CD14-positive monocyte (primary cell): Measurements from ENCODE around the gene ANO7. TPM values are rescaled to one million over a fixed set of nuclear protein-coding genes. Genes with fewer than 3 reads are reported as not detected.

Experiments used
- DNase-seq, 3 donors: peaks; one replicate each; pipeline ENCODE4 v3.0.0-alpha.2; 2011 to 2022
- H2AFZ ChIP-seq: 2 replicates; pipeline ENCODE4 v1.6.0; 2012; ENCODE audit warnings: mild to moderate bottlenecking, low read depth, low read length, inconsistent platforms; ENCODE audit not compliant: insufficient read depth, poor library complexity, severe bottlenecking
- H3K27ac ChIP-seq, 2 donors: 1 replicate in 1 of 2; 2 replicates in 1 of 2; pipeline ENCODE4 v1.5.1; 2012 to 2013; ENCODE audit warnings: low read length in 2 of 2, control low read depth in 1 of 2, inconsistent platforms in 1 of 2, low read depth in 1 of 2, mild to moderate bottlenecking in 1 of 2
- H3K27me3 ChIP-seq, 2 donors: one replicate each; pipeline versions ENCODE4 v1.6.0 to v1.6.1; 2011 to 2013; ENCODE audit warnings: low read length in 2 of 2; ENCODE audit not compliant: control insufficient read depth in 2 of 2, insufficient read depth in 2 of 2
- H3K36me3 ChIP-seq, 2 donors: replicated peaks in 1 of 2; 1 replicate in 1 of 2; 2 replicates in 1 of 2; pipeline versions ENCODE4 v1.5.1 to v1.6.1; 2012 to 2013; ENCODE audit warnings: low read length in 2 of 2, control low read depth in 1 of 2, inconsistent platforms in 1 of 2, mild to moderate bottlenecking in 1 of 2; ENCODE audit not compliant: insufficient read depth in 2 of 2, control insufficient read depth in 1 of 2
- H3K4me1 ChIP-seq, 2 donors: 1 replicate in 1 of 2; 2 replicates in 1 of 2; pipeline versions ENCODE4 v1.5.1 to v1.6.1; 2012 to 2013; ENCODE audit warnings: low read length in 2 of 2, control low read depth in 1 of 2, inconsistent platforms in 1 of 2, mild to moderate bottlenecking in 1 of 2, moderate library complexity in 1 of 2; ENCODE audit not compliant: insufficient read depth in 2 of 2, control insufficient read depth in 1 of 2
- H3K4me2 ChIP-seq: replicated peaks from 2 replicates; pipeline ENCODE3; 2012; ENCODE audit warnings: low read length, moderate library complexity, mild to moderate bottlenecking; ENCODE audit not compliant: poor library complexity, severe bottlenecking; ENCODE audit errors: extremely low read depth
- H3K4me3 ChIP-seq, 3 experiments: fragments of 200-600 bp in 1 of 3; sonication (generic) in 1 of 3; replicated peaks in 1 of 3; 1 replicate in 2 of 3; 2 replicates in 1 of 3; pipeline ENCODE4 v1.5.1; 2011 to 2013; ENCODE audit warnings: low read length in 3 of 3, mild to moderate bottlenecking in 3 of 3, control low read depth in 2 of 3, low read depth in 2 of 3, inconsistent platforms in 1 of 3, moderate library complexity in 1 of 3
- H3K79me2 ChIP-seq: 2 replicates; pipeline ENCODE4 v1.6.0; 2012; ENCODE audit warnings: mild to moderate bottlenecking, control low read depth, inconsistent platforms, low read length, moderate library complexity; ENCODE audit not compliant: insufficient read depth
- H3K9ac ChIP-seq: 2 replicates; pipeline ENCODE4 v1.6.0; 2017; ENCODE audit warnings: low read length, mild to moderate bottlenecking; ENCODE audit not compliant: insufficient read depth, poor library complexity, severe bottlenecking
- H3K9me3 ChIP-seq, 2 donors: replicated peaks in 1 of 2; 1 replicate in 1 of 2; 2 replicates in 1 of 2; pipeline versions ENCODE4 v1.5.1 to v1.6.1; 2012 to 2013; ENCODE audit warnings: low read length in 2 of 2, control low read depth in 1 of 2; ENCODE audit not compliant: control insufficient read depth in 1 of 2, insufficient read depth in 1 of 2
- H4K20me1 ChIP-seq: 2 replicates; pipeline ENCODE4 v1.6.0; 2012; ENCODE audit warnings: mild to moderate bottlenecking, low read length, control low read depth, moderate library complexity; ENCODE audit not compliant: insufficient read depth
- H3K27ac Mint-ChIP-seq, 7 donors: one replicate each; pipeline ENCODE4 v1.8.0; 2020; ENCODE audit warnings: mild to moderate bottlenecking in 7 of 7, mixed read lengths in 7 of 7, moderate library complexity in 6 of 7, inconsistent platforms in 2 of 7
- H3K27me3 Mint-ChIP-seq, 3 donors: one replicate each; pipeline ENCODE4 v1.8.0; 2021 to 2022; ENCODE audit warnings: low read depth in 3 of 3, mild to moderate bottlenecking in 3 of 3, mixed read lengths in 3 of 3, moderate library complexity in 3 of 3, inconsistent platforms in 1 of 3
- H3K36me3 Mint-ChIP-seq, 2 donors: one replicate each; pipeline ENCODE4 v1.8.0; 2020; ENCODE audit warnings: mixed read lengths in 2 of 2, inconsistent platforms in 1 of 2, mild to moderate bottlenecking in 1 of 2
- H3K4me1 Mint-ChIP-seq: one replicate; pipeline ENCODE4 v1.8.0; 2020; ENCODE audit warnings: mild to moderate bottlenecking, mixed read lengths
- H3K4me3 Mint-ChIP-seq, 2 donors: one replicate each; pipeline ENCODE4 v1.8.0; 2020; ENCODE audit warnings: mild to moderate bottlenecking in 2 of 2, mixed read lengths in 2 of 2, moderate library complexity in 1 of 2
- H3K9me3 Mint-ChIP-seq, 7 donors: one replicate each; pipeline ENCODE4 v1.8.0; 2020 to 2022; ENCODE audit warnings: mixed read lengths in 7 of 7, mild to moderate bottlenecking in 6 of 7, moderate library complexity in 6 of 7, inconsistent platforms in 2 of 7
- WGBS: methylation state at CpG from one replicate; pipeline ENCODE4 v1.1.5; 2013; ENCODE audit warnings: missing lambda C conversion rate; ENCODE audit not compliant: insufficient coverage; 5-methylcytosine and 5-hydroxymethylcytosine counted together
- intact Hi-C, 2 donors: fragments of 100-400 bp; cut with micrococcal nuclease; formaldehyde crosslinking; loops; one replicate each; pipeline versions ENCODE4 v1.15.0 to v1.15.1; 2023
- polyA plus RNA-seq, 3 donors: library from polyadenylated mRNA; depleted of rRNA in 1 of 3; unstranded in 2 of 3; stranded (reverse) in 1 of 3; fragments of 300-500 nt in 2 of 3; fragments of >200 nt in 1 of 3; fragmentation: Illumina TruSeq in 2 of 3; gene quantifications; 1 replicate in 2 of 3; 2 replicates in 1 of 3; pipeline ENCODE4 v1.2.3, GENCODE V29; 2012 to 2021
- TF ChIP-seq, protein P1 (sequence below): fragments of 200-600 bp; IDR thresholded peaks from one replicate; pipeline ENCODE4 v1.8.0; 2022; ENCODE audit warnings: antibody characterized with exemption, mild to moderate bottlenecking

Gene ANO7
- polyA plus RNA-seq, 3 donors = 0.03 TPM; not detected in 2

DNA sequence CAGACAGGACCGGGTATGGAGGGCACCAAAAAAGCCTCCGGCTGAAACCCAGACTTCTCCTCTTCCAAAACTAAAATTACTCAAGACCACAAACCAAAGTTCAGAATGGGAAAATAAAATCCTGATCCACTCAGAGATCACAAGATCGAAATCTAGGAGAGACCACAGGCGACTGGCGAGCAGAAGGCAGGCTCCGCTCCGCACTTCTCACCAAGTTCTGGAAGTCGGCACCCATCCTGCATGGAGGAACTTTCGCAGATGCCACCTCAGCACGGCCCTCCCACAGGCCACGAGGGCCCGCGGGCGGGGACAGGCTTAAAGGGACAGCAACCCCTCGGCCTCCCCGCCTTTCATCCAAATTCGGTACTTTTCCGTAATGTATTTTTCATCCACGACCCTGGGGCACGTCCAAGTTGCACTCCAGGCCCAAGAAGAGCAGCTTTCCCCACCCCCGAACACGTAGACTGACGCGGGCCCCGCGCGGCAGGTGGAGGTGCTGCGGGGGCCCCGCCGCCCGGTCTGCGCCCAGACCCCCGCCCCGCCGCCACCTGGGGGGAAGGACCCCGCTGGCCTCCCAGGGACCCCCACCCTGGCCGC, 83.3 kb downstream of the ANO7 start:
- TF ChIP-seq, protein P1, sequence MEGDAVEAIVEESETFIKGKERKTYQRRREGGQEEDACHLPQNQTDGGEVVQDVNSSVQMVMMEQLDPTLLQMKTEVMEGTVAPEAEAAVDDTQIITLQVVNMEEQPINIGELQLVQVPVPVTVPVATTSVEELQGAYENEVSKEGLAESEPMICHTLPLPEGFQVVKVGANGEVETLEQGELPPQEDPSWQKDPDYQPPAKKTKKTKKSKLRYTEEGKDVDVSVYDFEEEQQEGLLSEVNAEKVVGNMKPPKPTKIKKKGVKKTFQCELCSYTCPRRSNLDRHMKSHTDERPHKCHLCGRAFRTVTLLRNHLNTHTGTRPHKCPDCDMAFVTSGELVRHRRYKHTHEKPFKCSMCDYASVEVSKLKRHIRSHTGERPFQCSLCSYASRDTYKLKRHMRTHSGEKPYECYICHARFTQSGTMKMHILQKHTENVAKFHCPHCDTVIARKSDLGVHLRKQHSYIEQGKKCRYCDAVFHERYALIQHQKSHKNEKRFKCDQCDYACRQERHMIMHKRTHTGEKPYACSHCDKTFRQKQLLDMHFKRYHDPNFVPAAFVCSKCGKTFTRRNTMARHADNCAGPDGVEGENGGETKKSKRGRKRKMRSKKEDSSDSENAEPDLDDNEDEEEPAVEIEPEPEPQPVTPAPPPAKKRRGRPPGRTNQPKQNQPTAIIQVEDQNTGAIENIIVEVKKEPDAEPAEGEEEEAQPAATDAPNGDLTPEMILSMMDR = no peak
- H3K4me1 Mint-ChIP-seq = peaks cover 48% of the 10 kb centered on the region
- peaks cover 81% of the 10 kb centered on the region for H3K79me2 ChIP-seq
- H3K9me3 ChIP-seq = no peaks in the 10 kb centered on the region
- H3K36me3 ChIP-seq = peaks cover 19 to 25% of the 10 kb centered on the region in 2 donors
- peak overlapping the region; percentile 97 to 98 for H3K4me3 Mint-ChIP-seq
- peaks cover 1 to 3% (median 2%) of the 10 kb centered on the region in 3 donors for H3K27me3 Mint-ChIP-seq
- intact Hi-C loops = loop anchor here (5.0 to 10.0 kb wide), 2 partner anchors 40 to 83 kb away; partner anchors contain the start of gene FARP2 (in 1 of the 2)
- peak overlapping the region; percentile 93 for H3K4me2 ChIP-seq
- peaks cover 0 to 3% (median 0%) of the 10 kb centered on the region in 7 donors for H3K9me3 Mint-ChIP-seq
- under 1% methylated on average over 31 of the region's 37 CpGs for WGBS
- H3K27ac Mint-ChIP-seq = peak overlapping the region; percentile 88 to 96 (median 94)
- H4K20me1 ChIP-seq = peaks cover 91% of the 10 kb centered on the region
- H3K27ac ChIP-seq = peak overlapping the region; percentile 29 to 78
- H3K9ac ChIP-seq = peak overlapping the region; percentile 84
- peaks cover 16 to 28% of the 10 kb centered on the region in 2 donors for H3K36me3 Mint-ChIP-seq
- H2AFZ ChIP-seq = peak overlapping the region; percentile 64
- peak overlapping the region; percentile 76 to 88 (median 77) for H3K4me3 ChIP-seq
- peaks cover 18 to 29% of the 10 kb centered on the region in 2 donors for H3K4me1 ChIP-seq
- DNase-seq = peak; percentile 48 to 56 (median 49)
- H3K27me3 ChIP-seq = no peaks in the 10 kb centered on the region

DNA sequence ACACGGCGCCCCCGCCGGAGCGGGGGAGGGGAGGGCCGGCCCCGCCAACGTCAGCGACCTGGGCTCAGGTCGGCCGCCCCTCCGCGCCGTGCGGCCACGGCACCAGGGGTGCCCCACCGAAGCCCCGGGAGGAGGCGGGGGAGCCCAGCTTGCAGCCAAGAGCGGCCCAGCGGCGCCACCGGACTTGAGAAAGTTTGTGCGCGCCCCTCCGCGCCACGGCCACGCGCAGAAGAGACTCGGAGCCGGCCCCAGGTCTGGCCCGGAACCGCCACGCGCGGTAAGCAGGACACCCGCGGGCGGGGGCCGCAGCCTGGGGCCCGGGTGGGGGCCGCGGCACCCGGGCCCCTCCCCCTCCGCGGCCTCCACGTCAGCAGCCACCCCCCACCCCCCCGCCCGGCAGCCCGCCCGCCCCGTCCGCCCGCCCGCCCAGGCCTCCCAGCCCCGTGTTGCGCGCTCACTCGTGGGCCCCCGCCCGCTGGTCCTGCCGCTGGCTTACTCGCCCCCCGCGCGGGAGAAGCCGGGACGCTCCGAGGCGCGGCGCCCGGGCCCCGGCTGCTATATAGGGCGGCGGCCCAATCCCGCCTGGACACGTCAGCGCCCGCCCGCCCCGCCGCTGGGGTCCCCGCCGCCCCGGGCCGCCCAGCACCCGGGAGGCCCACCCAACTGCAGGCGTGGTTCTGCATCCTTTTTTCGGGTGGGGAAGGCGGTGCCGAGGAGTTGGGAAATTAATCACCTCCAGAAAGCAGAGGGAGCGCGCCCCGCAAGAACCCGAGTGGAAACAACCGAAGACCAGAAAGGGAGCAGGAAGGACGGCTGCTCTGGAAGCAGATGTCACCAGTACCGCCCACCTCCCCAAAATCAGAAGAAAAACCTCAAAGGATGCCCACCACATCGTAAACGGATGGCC, 84.1 kb downstream of the ANO7 start:
- DNase-seq = peak in 2 of 3 donors; percentile 9 to 24
- H3K9ac ChIP-seq = peak overlapping the region; percentile 84
- H3K9me3 Mint-ChIP-seq = peaks cover 0 to 3% (median 0%) of the 10 kb centered on the region in 7 donors
- peaks cover 18 to 29% of the 10 kb centered on the region in 2 donors for H3K4me1 ChIP-seq
- peak overlapping the region; percentile 93 for H3K4me2 ChIP-seq
- peak overlapping the region in 3 of 7 donors; percentile 18 to 26 (median 21) for H3K27ac Mint-ChIP-seq
- peak overlapping the region; percentile 73 to 84 for H3K4me3 Mint-ChIP-seq
- H3K36me3 ChIP-seq = peaks cover 13 to 17% of the 10 kb centered on the region in 2 donors
- 0% methylated on average over 67 of the region's 102 CpGs for WGBS
- H3K36me3 Mint-ChIP-seq = peaks cover 19 to 22% of the 10 kb centered on the region in 2 donors
- peak overlapping the region; percentile 9 to 78 for H3K27ac ChIP-seq
- H3K27me3 Mint-ChIP-seq = peaks cover 1 to 3% (median 2%) of the 10 kb centered on the region in 3 donors
- H2AFZ ChIP-seq = peak overlapping the region; percentile 64
- TF ChIP-seq, protein P1 = no peak
- peak overlapping the region; percentile 76 to 88 (median 77) for H3K4me3 ChIP-seq
- H3K9me3 ChIP-seq = no peaks in the 10 kb centered on the region
- peaks cover 86% of the 10 kb centered on the region for H4K20me1 ChIP-seq
- H3K79me2 ChIP-seq = peaks cover 86% of the 10 kb centered on the region
- H3K4me1 Mint-ChIP-seq = peaks cover 48% of the 10 kb centered on the region
- intact Hi-C loops = loop anchor here (5.0 to 10.0 kb wide), 2 partner anchors 40 to 82 kb away; partner anchors contain the start of gene FARP2 (in 1 of the 2)
- H3K27me3 ChIP-seq = no peaks in the 10 kb centered on the region
